ENCODE results near the gene WNT3.

- TF ChIP-seq CTCF (IDR thresholded peaks at IDR 0.05) (no peak), EZH2 (IDR thresholded peaks at IDR 0.05) (no peak), EZH2phosphoT487 (IDR thresholded peaks at IDR 0.05) (no peak)
These were observed 48.7 kb downstream of the WNT3 start for GRCh38 chr17:46769531-46770438.

Measured in neural progenitor cell (in vitro differentiated cells).